MM.1S (cell line): ENCODE data around the gene NUP62.
"Not testable (repeated sequence)": the region's sequence is repeated elsewhere in the genome, so short reads cannot be mapped to it uniquely, and the experiment has no call there.

Source experiments
- DNase-seq: peaks from one replicate; pipeline ENCODE4 v3.0.0-alpha.2; 2015
- H2AFZ ChIP-seq: fragments of 300-600 bp; sonication (generic); 2 replicates; pipeline ENCODE4 v1.6.0; 2016; ENCODE audit warnings: antibody characterized with exemption, low read length
- H3F3A ChIP-seq: fragments of 300-600 bp; sonication (generic); 2 replicates; pipeline ENCODE4 v1.6.1; 2016; ENCODE audit warnings: mild to moderate bottlenecking, antibody characterized with exemption, low read length, moderate library complexity, mixed read lengths; ENCODE audit not compliant: insufficient read depth
- H3K27ac ChIP-seq: fragments of 300-600 bp; sonication (generic); 2 replicates; pipeline ENCODE4 v1.5.1; 2016; ENCODE audit warnings: mild to moderate bottlenecking, low read length
- H3K27me3 ChIP-seq: fragments of 300-600 bp; sonication (generic); replicated peaks from 2 replicates; pipeline ENCODE4 v1.6.0; 2016; ENCODE audit warnings: low read length; ENCODE audit not compliant: insufficient read depth
- H3K36me3 ChIP-seq: fragments of 300-600 bp; sonication (generic); replicated peaks from 2 replicates; pipeline ENCODE4 v1.6.1; 2016; ENCODE audit warnings: mild to moderate bottlenecking, low read length, mixed read lengths; ENCODE audit not compliant: insufficient read depth
- H3K4me1 ChIP-seq: fragments of 300-600 bp; sonication (generic); 2 replicates; pipeline ENCODE4 v1.6.1; 2016; ENCODE audit warnings: low read length, mixed read lengths
- H3K4me2 ChIP-seq: fragments of 300-600 bp; sonication (generic); 2 replicates; pipeline ENCODE4 v1.6.0; 2016; ENCODE audit warnings: low read depth, low read length
- H3K4me3 ChIP-seq: fragments of 300-600 bp; sonication (generic); 2 replicates; pipeline ENCODE4 v1.5.1; 2016; ENCODE audit warnings: low read length, mixed read lengths
- H3K79me2 ChIP-seq: fragments of 300-600 bp; sonication (generic); 2 replicates; pipeline ENCODE4 v1.6.1; 2016; ENCODE audit warnings: mixed run types, low read length, mixed read lengths
- H3K9ac ChIP-seq: fragments of 300-600 bp; sonication (generic); 2 replicates; pipeline ENCODE4 v1.6.1; 2016; ENCODE audit warnings: low read length, mixed read lengths
- H3K9me2 ChIP-seq: fragments of 300-600 bp; sonication (generic); replicated peaks from 2 replicates; pipeline ENCODE4 v1.6.1; 2016; ENCODE audit warnings: mild to moderate bottlenecking, low read length, mixed read lengths; ENCODE audit not compliant: insufficient read depth
- H3K9me3 ChIP-seq: fragments of 300-600 bp; sonication (generic); replicated peaks from 2 replicates; pipeline ENCODE4 v1.6.1; 2016; ENCODE audit warnings: mild to moderate bottlenecking, low read length, mixed read lengths; ENCODE audit not compliant: insufficient read depth
- H4K20me1 ChIP-seq: fragments of 300-600 bp; sonication (generic); 2 replicates; pipeline ENCODE4 v1.6.1; 2016; ENCODE audit warnings: mild to moderate bottlenecking, low read length, moderate library complexity, mixed read lengths; ENCODE audit not compliant: insufficient read depth
- CTCF ChIP-seq: fragments of 300-600 bp; sonication (generic); IDR thresholded peaks from 2 replicates; pipeline ENCODE4 v1.5.1; 2016; ENCODE audit warnings: antibody characterized with exemption, low read length, mixed read lengths
- EZH2 ChIP-seq: fragments of 300-600 bp; sonication (generic); optimal IDR thresholded peaks from 2 replicates; pipeline ENCODE3; 2017; ENCODE audit warnings: low read depth, mild to moderate bottlenecking, antibody characterized with exemption, low read length, mixed read lengths
- EZH2phosphoT487 ChIP-seq: fragments of 300-600 bp; sonication (generic); IDR thresholded peaks from 2 replicates; pipeline ENCODE4 v1.6.1; 2018; ENCODE audit warnings: antibody characterized with exemption, low read length

The NUP62 gene

GRCh38 chr19:49926515-49926914 is 2.8 kb downstream of the NUP62 start:
- peaks cover 13% of the 10 kb centered on the region for H3K36me3 ChIP-seq
- no peak overlapping the region for H3K27ac ChIP-seq
- H2AFZ ChIP-seq = no peak overlapping the region
- H3K9ac ChIP-seq = no peak overlapping the region
- no peaks in the 10 kb centered on the region for H3K9me2 ChIP-seq
- no peak for DNase-seq
- H3K4me2 ChIP-seq = no peak overlapping the region
- H3K4me3 ChIP-seq = no peak overlapping the region
- H3K4me1 ChIP-seq = peaks cover 17% of the 10 kb centered on the region
- no peaks in the 10 kb centered on the region for H3K9me3 ChIP-seq
- no peaks in the 10 kb centered on the region for H3K27me3 ChIP-seq
- H3K79me2 ChIP-seq = peaks cover 78% of the 10 kb centered on the region
- TF ChIP-seq CTCF (no peak), EZH2 (no peak), EZH2phosphoT487 (no peak)
- peaks cover 6% of the 10 kb centered on the region; the same call in 1 of the 2 replicates for H4K20me1 ChIP-seq
- H3F3A ChIP-seq = peaks cover 3% of the 10 kb centered on the region

GRCh38 chr19:49925486-49925885 is 3.8 kb downstream of the NUP62 start:
- H2AFZ ChIP-seq = no peak overlapping the region
- no peak overlapping the region for H3K9ac ChIP-seq
- no peaks in the 10 kb centered on the region for H3K9me2 ChIP-seq
- no peak for DNase-seq
- H3F3A ChIP-seq = peaks cover 3% of the 10 kb centered on the region
- TF ChIP-seq CTCF (no peak), EZH2 (no peak), EZH2phosphoT487 (no peak)
- no peak overlapping the region for H3K4me2 ChIP-seq
- peaks cover 89% of the 10 kb centered on the region for H3K79me2 ChIP-seq
- no peak overlapping the region for H3K27ac ChIP-seq
- H3K9me3 ChIP-seq = no peaks in the 10 kb centered on the region
- H3K27me3 ChIP-seq = no peaks in the 10 kb centered on the region
- peaks cover 16% of the 10 kb centered on the region for H3K4me1 ChIP-seq
- peaks cover 13% of the 10 kb centered on the region for H3K36me3 ChIP-seq
- H4K20me1 ChIP-seq = peaks cover 9% of the 10 kb centered on the region; the same call in 1 of the 2 replicates
- no peak overlapping the region for H3K4me3 ChIP-seq

- H3K9ac ChIP-seq, H3K9me2 ChIP-seq, H2AFZ ChIP-seq, DNase-seq, H3K27me3 ChIP-seq, H3K4me3 ChIP-seq, H3F3A ChIP-seq, H3K27ac ChIP-seq, H3K4me2 ChIP-seq, H3K9me3 ChIP-seq, H4K20me1 ChIP-seq: not testable (repeated sequence)
- peaks cover 95% of the 10 kb centered on the region for H3K79me2 ChIP-seq
- peaks cover 12% of the 10 kb centered on the region for H3K4me1 ChIP-seq
- peaks cover 13% of the 10 kb centered on the region for H3K36me3 ChIP-seq
These were observed 4.5 kb downstream of the NUP62 start for GRCh38 chr19:49924881-49925210.

- Histone ChIP-seq H3K79me2 (peaks cover 100% of the 10 kb centered on the region), H3K36me3 (peaks cover 13% of the 10 kb centered on the region), H3K9me3 (no peaks in the 10 kb centered on the region), H3K4me3 (no peak overlapping the region), H2AFZ (no peak overlapping the region), H3K9ac (no peak overlapping the region), H3K4me1 (peaks cover 12% of the 10 kb centered on the region), H3K4me2 (no peak overlapping the region), H3K27me3 (no peaks in the 10 kb centered on the region), H4K20me1 (peaks cover 14% of the 10 kb centered on the region; the same call in 1 of the 2 replicates), H3F3A (peaks cover 3% of the 10 kb centered on the region; the same call in 1 of the 2 replicates), H3K27ac (no peak overlapping the region), H3K9me2 (no peaks in the 10 kb centered on the region)
- TF ChIP-seq EZH2phosphoT487 (no peak), CTCF (no peak), EZH2 (no peak)
- no peak for DNase-seq
These were observed 5.1 kb downstream of the NUP62 start for GRCh38 chr19:49924004-49924880.
